Testis (tissue), 3 donors: ENCODE results near the gene CACNA2D3. TPM values are rescaled to one million over a fixed set of nuclear protein-coding genes. Genes with fewer than 3 reads are reported as not detected.

ENCODE experiments used
- DNase-seq: peaks from one replicate; pipeline ENCODE4 v3.0.0-alpha.2; 2019
- H3K27ac ChIP-seq, 2 donors: fragments of 200-600 bp; sonication (generic); one replicate each; pipeline ENCODE4 v1.5.1; 2019
- H3K27me3 ChIP-seq: fragments of 200-600 bp; sonication (generic); one replicate; pipeline ENCODE4 v1.5.1; 2019
- H3K36me3 ChIP-seq: fragments of 200-600 bp; sonication (generic); one replicate; pipeline ENCODE4 v1.5.1; 2017; ENCODE audit warnings: low read depth; ENCODE audit errors: missing control alignments
- H3K4me1 ChIP-seq: fragments of 200-600 bp; sonication (generic); one replicate; pipeline ENCODE4 v1.5.1; 2019
- H3K4me3 ChIP-seq, 2 donors: fragments of 200-600 bp; sonication (generic); one replicate each; pipeline ENCODE4 v1.5.1; 2017 to 2019
- H3K9me3 ChIP-seq: fragments of 200-600 bp; sonication (generic); one replicate; pipeline ENCODE4 v1.5.1; 2017
- POLR2A ChIP-seq: fragments of 450-650 bp; IDR thresholded peaks from one replicate; pipeline ENCODE4 v1.6.1; 2017; ENCODE audit warnings: antibody characterized with exemption, mild to moderate bottlenecking, moderate library complexity
- WGBS, 2 donors: methylation state at CpG; one replicate each; pipeline ENCODE4 v1.1.5; 2018; 5-methylcytosine and 5-hydroxymethylcytosine counted together
- intact Hi-C: fragments of 100-400 bp; cut with DNase I; formaldehyde crosslinking; loops from one replicate; pipeline ENCODE4 v1.15.1; 2023; ENCODE audit warnings: low total_unique reads
- polyA plus RNA-seq: library from polyadenylated mRNA; stranded (reverse); fragments of 350-450 nt; fragmentation: Illumina TruSeq; extraction: RNeasy Lipid Tissue Mini Kit (QIAGEN cat#74804); gene quantifications from one replicate; pipeline ENCODE4 v1.2.3, GENCODE V29; 2014; ENCODE audit warnings: low read depth, low replicate concordance; ENCODE audit not compliant: insufficient read depth
- total RNA-seq, 2 donors: library from RNA; depleted of rRNA; stranded (reverse); fragments of >200 nt; gene quantifications; one replicate each; pipeline ENCODE4 v1.2.3, GENCODE V29; 2016
- TF ChIP-seq, protein P1 (sequence below), 3 experiments: fragments of 450-650 bp in 2 of 3; fragments of 200-600 bp in 1 of 3; sonication (generic) in 1 of 3; IDR thresholded peaks; one replicate each; pipeline ENCODE4 v1.5.1; 2016 to 2019; ENCODE audit warnings: antibody characterized with exemption in 3 of 3, mild to moderate bottlenecking in 2 of 3, moderate library complexity in 1 of 3

The CACNA2D3 gene
- total and polyA plus RNA-seq, 3 donors from 2014 or later: 10.1 to 16.5 (median 11.2) TPM

DNA sequence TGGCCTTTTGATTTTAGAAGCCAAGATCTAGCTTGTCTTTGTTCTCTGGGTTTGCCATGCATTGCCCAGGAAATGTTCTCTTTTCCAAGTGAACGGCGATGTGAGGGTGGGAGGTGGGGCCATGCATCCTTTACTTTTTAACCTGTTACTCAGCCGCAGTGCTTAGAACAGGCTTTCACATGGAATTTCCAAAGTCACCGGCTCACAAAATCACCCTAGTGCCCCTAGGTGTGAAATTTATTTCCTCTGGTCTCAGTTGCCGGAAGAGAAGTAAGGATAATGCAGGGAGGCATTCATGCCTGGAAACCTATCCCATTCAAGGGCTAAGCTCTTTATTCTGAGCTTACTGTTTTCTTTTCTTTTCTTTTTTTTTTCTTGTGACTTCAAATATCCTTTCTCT lies 93.2 kb downstream of the CACNA2D3 start:
- no peak overlapping the region for H3K4me3 ChIP-seq
- no peak for TF ChIP-seq POLR2A
- TF ChIP-seq, protein P1, sequence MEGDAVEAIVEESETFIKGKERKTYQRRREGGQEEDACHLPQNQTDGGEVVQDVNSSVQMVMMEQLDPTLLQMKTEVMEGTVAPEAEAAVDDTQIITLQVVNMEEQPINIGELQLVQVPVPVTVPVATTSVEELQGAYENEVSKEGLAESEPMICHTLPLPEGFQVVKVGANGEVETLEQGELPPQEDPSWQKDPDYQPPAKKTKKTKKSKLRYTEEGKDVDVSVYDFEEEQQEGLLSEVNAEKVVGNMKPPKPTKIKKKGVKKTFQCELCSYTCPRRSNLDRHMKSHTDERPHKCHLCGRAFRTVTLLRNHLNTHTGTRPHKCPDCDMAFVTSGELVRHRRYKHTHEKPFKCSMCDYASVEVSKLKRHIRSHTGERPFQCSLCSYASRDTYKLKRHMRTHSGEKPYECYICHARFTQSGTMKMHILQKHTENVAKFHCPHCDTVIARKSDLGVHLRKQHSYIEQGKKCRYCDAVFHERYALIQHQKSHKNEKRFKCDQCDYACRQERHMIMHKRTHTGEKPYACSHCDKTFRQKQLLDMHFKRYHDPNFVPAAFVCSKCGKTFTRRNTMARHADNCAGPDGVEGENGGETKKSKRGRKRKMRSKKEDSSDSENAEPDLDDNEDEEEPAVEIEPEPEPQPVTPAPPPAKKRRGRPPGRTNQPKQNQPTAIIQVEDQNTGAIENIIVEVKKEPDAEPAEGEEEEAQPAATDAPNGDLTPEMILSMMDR (IDR thresholded peaks at IDR 0.05): no peak

DNA sequence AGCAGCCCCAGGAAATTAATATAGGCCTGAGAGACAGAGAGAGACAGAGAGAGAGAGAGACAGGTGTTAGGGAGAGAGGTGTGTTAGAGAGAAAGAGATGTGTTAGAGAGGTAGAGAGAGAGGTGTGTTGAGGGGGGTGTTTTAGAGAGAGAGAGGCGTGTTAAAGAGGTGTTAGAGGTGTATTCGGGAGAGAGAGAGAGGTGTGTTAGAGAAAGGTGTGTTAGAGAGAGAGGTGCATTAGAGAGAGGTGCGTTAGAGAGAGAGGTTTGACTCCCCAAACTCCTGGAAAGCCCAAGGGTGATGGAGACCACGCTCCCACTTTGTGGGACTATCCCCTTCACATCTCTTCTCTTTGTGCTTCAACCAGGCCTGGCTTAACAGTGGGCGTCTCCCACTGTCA lies 95.5 kb downstream of the CACNA2D3 start:
- no peaks in the 10 kb centered on the region for H3K9me3 ChIP-seq
- H3K27me3 ChIP-seq: no peaks in the 10 kb centered on the region
- no peaks in the 10 kb centered on the region for H3K36me3 ChIP-seq
- 77 to 94% methylated on average over 5 of the region's 5 CpGs for WGBS, 2 donors
- no peaks in the 10 kb centered on the region for H3K4me1 ChIP-seq
- no peak for TF ChIP-seq POLR2A
- TF ChIP-seq, protein P1 (IDR thresholded peaks at IDR 0.05): no peak
- intact Hi-C loops: no loop called here
- DNase-seq: no peak
- no peak overlapping the region for H3K4me3 ChIP-seq
- no peak overlapping the region for H3K27ac ChIP-seq

More for the DNA sequence above, 93.2 kb downstream of the CACNA2D3 start:
- Histone ChIP-seq H3K27ac (no peak overlapping the region), H3K4me1 (no peaks in the 10 kb centered on the region), H3K36me3 (no peaks in the 10 kb centered on the region), H3K9me3 (no peaks in the 10 kb centered on the region), H3K27me3 (no peaks in the 10 kb centered on the region)
- intact Hi-C loops: no loop called here
- no peak for DNase-seq
- WGBS, 2 donors: 72 to 89% methylated on average over 5 of the region's 5 CpGs

DNA sequence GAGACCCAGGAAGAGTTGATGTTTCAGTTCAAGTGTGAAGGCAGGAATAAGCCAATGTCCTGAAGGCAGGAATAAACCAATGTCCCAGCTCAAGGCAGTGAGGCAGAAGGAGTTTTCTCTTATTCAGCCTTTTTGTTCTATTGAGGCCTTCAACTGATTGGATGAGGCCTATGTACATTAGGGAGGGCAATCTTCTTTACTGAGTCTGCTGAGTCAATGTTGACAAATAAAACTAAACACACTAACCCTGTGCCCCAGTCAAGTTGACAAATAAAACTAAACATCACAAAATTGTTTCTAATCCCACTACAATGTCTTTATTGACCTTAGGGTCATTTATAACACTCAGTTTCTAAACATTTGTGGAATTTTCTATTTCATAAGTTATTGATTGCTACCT lies 100.0 kb downstream of the CACNA2D3 start:
- Histone ChIP-seq H3K4me1 (no peaks in the 10 kb centered on the region), H3K9me3 (no peaks in the 10 kb centered on the region), H3K27ac (no peak overlapping the region), H3K27me3 (no peaks in the 10 kb centered on the region), H3K4me3 (no peak overlapping the region), H3K36me3 (no peaks in the 10 kb centered on the region)
- DNase-seq: no peak
- intact Hi-C loops: no loop called here
- TF ChIP-seq, protein P1 (IDR thresholded peaks at IDR 0.05): no peak

DNA sequence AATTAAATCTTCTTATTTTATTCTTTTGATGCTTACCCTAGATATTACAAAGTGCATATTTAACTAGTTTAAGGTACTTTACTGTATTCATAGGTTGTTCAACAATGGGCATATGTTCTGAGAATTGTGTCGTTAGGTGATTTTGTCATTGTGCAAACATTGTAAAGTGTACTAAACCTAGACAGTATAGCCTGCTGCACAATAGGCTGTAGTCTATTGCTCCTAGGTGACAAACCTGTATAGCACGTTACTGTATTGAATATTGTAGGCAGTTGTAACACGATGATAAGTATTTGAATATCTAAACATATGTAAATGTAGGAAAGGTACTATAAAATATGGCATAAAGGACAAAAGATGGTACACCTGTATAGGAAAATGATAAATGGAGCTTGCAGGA lies 100.7 kb downstream of the CACNA2D3 start:
- H3K4me1 ChIP-seq: no peaks in the 10 kb centered on the region
- H3K27me3 ChIP-seq: no peaks in the 10 kb centered on the region
- no peak overlapping the region for H3K4me3 ChIP-seq
- DNase-seq: no peak
- H3K9me3 ChIP-seq: no peaks in the 10 kb centered on the region
- H3K27ac ChIP-seq: no peak overlapping the region
- WGBS, 2 donors: 97 to 98% methylated on average over 3 of the region's 3 CpGs
- no peaks in the 10 kb centered on the region for H3K36me3 ChIP-seq
- no peak for TF ChIP-seq POLR2A
- TF ChIP-seq, protein P1 (IDR thresholded peaks at IDR 0.05): no peak
- intact Hi-C loops: no loop called here

DNA sequence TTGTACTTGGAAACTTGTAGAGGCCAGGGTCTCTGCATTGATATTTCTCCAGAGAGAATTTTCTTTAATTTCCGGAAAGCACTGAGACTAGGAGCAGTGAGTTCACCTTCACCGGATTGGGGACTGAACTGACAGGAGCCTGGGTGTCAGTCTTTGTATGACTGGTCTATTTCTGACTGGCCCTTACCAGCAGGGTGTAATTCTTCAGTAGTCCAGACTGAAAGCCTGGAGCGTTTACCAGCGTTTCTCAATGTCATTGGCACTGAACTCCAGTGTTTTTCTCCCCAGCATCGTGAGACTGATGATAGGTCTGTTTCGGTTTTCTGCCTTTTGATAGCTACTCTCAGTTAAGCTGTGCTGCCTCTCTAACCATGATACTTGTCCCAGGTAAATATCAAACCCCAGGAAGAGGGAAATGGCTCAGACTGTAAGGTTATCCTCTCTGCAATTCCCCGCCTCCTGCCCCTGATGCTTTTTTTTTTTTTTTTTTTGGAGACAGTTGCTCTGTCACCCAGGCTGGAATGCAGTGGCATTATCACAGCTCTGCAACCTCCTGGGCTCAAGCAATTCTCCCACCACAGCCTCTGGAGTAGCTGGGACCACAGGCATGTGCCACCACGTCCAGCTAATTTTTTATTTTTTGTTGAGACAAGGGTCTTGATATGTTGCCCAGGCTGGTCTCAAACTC lies 103.6 kb downstream of the CACNA2D3 start:
- intact Hi-C loops: no loop called here
- TF ChIP-seq, protein P1 (IDR thresholded peaks at IDR 0.05): no peak
- no peak for TF ChIP-seq POLR2A
- Histone ChIP-seq H3K9me3 (no peaks in the 10 kb centered on the region), H3K4me3 (no peak overlapping the region), H3K4me1 (no peaks in the 10 kb centered on the region), H3K27me3 (no peaks in the 10 kb centered on the region), H3K36me3 (no peaks in the 10 kb centered on the region), H3K27ac (no peak overlapping the region)
- 65 to 67% methylated on average over 8 of the region's 8 CpGs for WGBS, 2 donors
- no peak for DNase-seq
